ENCODE results near the gene CDK15. TPM values are rescaled to one million over a fixed set of nuclear protein-coding genes. Genes with fewer than 3 reads are reported as not detected.
A peak's percentile ranks its signal among the peaks of the same experiment; 100 is the strongest.
"Not testable (repeated sequence)": the region's sequence is repeated elsewhere in the genome, so short reads cannot be mapped to it uniquely, and the experiment has no call there.

The CDK15 gene
- total and polyA plus RNA-seq, 8 donors, result 0.09 to 0.35 (median 0.12) TPM; not detected in 3

- TF ChIP-seq, protein P1, sequence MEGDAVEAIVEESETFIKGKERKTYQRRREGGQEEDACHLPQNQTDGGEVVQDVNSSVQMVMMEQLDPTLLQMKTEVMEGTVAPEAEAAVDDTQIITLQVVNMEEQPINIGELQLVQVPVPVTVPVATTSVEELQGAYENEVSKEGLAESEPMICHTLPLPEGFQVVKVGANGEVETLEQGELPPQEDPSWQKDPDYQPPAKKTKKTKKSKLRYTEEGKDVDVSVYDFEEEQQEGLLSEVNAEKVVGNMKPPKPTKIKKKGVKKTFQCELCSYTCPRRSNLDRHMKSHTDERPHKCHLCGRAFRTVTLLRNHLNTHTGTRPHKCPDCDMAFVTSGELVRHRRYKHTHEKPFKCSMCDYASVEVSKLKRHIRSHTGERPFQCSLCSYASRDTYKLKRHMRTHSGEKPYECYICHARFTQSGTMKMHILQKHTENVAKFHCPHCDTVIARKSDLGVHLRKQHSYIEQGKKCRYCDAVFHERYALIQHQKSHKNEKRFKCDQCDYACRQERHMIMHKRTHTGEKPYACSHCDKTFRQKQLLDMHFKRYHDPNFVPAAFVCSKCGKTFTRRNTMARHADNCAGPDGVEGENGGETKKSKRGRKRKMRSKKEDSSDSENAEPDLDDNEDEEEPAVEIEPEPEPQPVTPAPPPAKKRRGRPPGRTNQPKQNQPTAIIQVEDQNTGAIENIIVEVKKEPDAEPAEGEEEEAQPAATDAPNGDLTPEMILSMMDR (IDR thresholded peaks at IDR 0.05), result no peak
- FAIRE-seq, result no peak
- Histone ChIP-seq H3K27ac (no peak overlapping the region), H3K4me3 (no peak overlapping the region), H3K4me1 (no peaks in the 10 kb centered on the region), H3K27me3 (no peaks in the 10 kb centered on the region), H3K36me3 (no peaks in the 10 kb centered on the region), H3K9me3 (no peaks in the 10 kb centered on the region)
- no peak for DNase-seq
- intact Hi-C loops (cut with DNase I), result no loop called here
- WGBS, 2 donors, result 60 to 70% methylated on average over 7 of the region's 7 CpGs
- ATAC-seq, result no peak
These were observed 8.0 kb upstream of the CDK15 start for GRCh38 chr2:201798252-201798913.

- intact Hi-C loops (cut with DNase I); H3K36me3 ChIP-seq; H3K27me3 ChIP-seq; H3K4me3 ChIP-seq; ATAC-seq; DNase-seq; H3K9me3 ChIP-seq; H3K4me1 ChIP-seq; H3K27ac ChIP-seq; FAIRE-seq: not testable (repeated sequence)
- 67 to 76% methylated on average over 2 of the region's 2 CpGs for WGBS, 2 donors
These were observed 7.4 kb upstream of the CDK15 start for GRCh38 chr2:201798914-201799285.

DNA sequence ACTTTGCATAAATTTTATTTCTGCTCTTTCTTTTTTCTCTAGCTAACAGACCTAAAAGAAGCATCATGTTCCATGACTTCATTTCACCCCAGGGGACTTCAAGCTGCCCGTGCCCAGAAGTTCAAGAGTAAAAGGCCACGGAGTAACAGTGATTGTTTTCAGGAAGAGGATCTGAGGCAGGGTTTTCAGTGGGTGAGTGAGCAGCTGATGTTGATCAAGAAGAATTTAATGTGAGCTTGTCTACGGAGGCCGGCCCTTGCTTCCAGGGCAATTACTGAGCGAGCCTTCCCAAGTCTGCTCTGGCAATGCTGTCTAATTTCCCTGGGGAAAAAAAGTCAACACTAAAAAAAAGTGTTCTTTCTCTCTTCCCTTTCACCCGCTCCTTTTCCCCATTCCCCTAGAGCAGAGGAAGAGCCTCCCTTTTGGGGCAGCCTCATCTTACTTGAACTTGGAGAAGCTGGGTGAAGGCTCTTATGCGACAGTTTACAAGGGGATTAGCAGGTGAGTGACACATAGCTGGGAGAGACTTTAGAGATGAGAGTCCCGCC, 1.2 kb downstream of the CDK15 start:
- FAIRE-seq, result no peak

DNA sequence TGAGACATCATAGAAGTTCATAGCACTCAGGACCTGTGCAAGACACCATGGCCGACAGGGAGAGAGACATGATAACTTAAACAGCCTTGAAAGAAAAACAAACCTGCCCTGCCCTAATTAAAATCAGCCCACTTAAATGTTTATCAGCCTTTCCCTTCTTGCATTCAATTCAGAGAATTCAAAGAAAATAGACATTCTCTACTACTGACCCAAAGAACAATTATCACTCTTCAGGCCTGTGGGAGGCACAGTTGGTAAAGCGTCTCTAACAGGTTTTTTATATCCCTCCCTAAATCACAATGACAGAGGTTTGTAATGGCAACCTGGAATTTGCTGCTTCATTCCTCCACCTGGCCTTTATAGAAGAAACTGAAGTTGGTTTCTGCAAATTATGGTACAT, 1.7 kb downstream of the CDK15 start:
- intact Hi-C loops (cut with DNase I), result no loop called here
- H3K36me3 ChIP-seq, result no peaks in the 10 kb centered on the region
- DNase-seq (no peak), FAIRE-seq (no peak), ATAC-seq (no peak)
- 71 to 81% methylated on average over 2 of the region's 2 CpGs for WGBS, 2 donors
- no peaks in the 10 kb centered on the region for H3K9me3 ChIP-seq
- TF ChIP-seq, protein P1 (IDR thresholded peaks at IDR 0.05), result no peak
- no peak overlapping the region for H3K4me3 ChIP-seq
- no peak overlapping the region for H3K27ac ChIP-seq
- H3K27me3 ChIP-seq, result peaks cover 0 to 4% (median 0%) of the 10 kb centered on the region in 4 donors
- no peaks in the 10 kb centered on the region for H3K4me1 ChIP-seq

More for the DNA sequence above, 1.2 kb downstream of the CDK15 start:
- Histone ChIP-seq H3K4me1 (no peaks in the 10 kb centered on the region), H3K9me3 (no peaks in the 10 kb centered on the region), H3K27me3 (peaks cover 0 to 4% (median 0%) of the 10 kb centered on the region in 4 donors), H3K27ac (no peak overlapping the region), H3K36me3 (no peaks in the 10 kb centered on the region), H3K4me3 (no peak overlapping the region)
- WGBS, 2 donors, result 62 to 72% methylated on average over 8 of the region's 8 CpGs
- peak in 1 of 6 donors; percentile 3 for DNase-seq
- peak in 2 of 4 donors; percentile 42 to 56 for ATAC-seq
- TF ChIP-seq, protein P1 (IDR thresholded peaks at IDR 0.05), result no peak
- intact Hi-C loops (cut with DNase I), result no loop called here

GRCh38 chr2:201809633-201810032, 3.3 kb downstream of the CDK15 start:
- FAIRE-seq, result no peak
- Histone ChIP-seq H3K27ac (no peak overlapping the region), H3K4me3 (no peak overlapping the region), H3K27me3 (no peaks in the 10 kb centered on the region), H3K9me3 (no peaks in the 10 kb centered on the region), H3K4me1 (no peaks in the 10 kb centered on the region), H3K36me3 (no peaks in the 10 kb centered on the region)
- 80 to 86% methylated on average over 4 of the region's 4 CpGs for WGBS, 2 donors
- no peak for ATAC-seq
- no peak for DNase-seq
- intact Hi-C loops (cut with DNase I), result no loop called here
- TF ChIP-seq, protein P1 (IDR thresholded peaks at IDR 0.05), result no peak

DNA sequence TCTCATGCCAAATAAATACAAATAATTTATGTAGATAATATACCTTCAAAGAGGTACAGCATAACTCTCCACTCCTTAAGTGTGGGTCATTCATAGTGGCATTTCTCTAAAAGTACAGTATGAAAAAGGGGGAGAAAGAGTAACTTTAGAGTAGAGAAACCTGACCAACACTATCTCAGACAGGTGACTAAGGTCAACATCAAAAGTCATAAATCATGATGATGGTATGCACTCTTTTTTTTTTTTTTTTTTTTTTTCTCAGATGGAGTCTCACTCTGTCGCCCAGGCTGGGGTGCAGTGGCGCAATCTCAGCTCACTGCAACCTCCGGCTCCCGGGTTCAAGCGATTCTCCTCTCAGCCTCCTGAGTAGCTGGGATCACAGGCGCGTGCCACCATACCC, 4.3 kb downstream of the CDK15 start:
- WGBS, 2 donors, result 58 to 62% methylated on average over 7 of the region's 7 CpGs
- intact Hi-C loops (cut with DNase I); H3K4me3 ChIP-seq; H3K36me3 ChIP-seq; H3K27me3 ChIP-seq; ATAC-seq; H3K9me3 ChIP-seq; H3K27ac ChIP-seq; DNase-seq; FAIRE-seq; H3K4me1 ChIP-seq: not testable (repeated sequence)
